GM18499 (cell line): ENCODE data around the gene FHIT.
"Not testable (repeated sequence)": the region's sequence is repeated elsewhere in the genome, so short reads cannot be mapped to it uniquely, and the experiment has no call there.

Source experiments
- ATAC-seq: cut with Tn5 transposase; IDR thresholded peaks from one replicate; pipeline ENCODE4 v1.9.1; 2021; ENCODE audit warnings: moderate number of reproducible peaks; ENCODE audit not compliant: insufficient read depth, unreplicated experiment

FHIT gene

DNA sequence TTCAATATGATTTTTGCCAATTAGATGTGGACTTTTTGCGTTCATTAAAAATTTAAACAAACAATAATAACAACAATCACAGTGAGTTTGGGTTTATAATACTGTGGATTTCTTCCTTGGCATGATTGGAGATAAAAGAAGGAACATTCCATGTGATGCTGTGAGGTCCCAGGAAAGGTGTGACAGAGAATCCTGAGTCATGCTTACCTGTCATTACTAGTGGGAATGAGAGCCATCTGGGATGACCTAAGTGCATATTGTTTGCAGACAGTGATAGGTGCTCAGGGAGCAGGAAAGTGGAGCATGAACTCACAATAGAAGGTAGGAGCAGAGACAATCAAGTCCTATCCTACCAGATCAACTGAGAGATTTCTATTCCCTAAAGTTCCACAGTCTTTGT, 1434.9 kb downstream of the FHIT start:
- no peak for ATAC-seq

- ATAC-seq = no peak
These were observed 1438.1 kb downstream of the FHIT start for GRCh38 chr3:59813148-59813538.

DNA sequence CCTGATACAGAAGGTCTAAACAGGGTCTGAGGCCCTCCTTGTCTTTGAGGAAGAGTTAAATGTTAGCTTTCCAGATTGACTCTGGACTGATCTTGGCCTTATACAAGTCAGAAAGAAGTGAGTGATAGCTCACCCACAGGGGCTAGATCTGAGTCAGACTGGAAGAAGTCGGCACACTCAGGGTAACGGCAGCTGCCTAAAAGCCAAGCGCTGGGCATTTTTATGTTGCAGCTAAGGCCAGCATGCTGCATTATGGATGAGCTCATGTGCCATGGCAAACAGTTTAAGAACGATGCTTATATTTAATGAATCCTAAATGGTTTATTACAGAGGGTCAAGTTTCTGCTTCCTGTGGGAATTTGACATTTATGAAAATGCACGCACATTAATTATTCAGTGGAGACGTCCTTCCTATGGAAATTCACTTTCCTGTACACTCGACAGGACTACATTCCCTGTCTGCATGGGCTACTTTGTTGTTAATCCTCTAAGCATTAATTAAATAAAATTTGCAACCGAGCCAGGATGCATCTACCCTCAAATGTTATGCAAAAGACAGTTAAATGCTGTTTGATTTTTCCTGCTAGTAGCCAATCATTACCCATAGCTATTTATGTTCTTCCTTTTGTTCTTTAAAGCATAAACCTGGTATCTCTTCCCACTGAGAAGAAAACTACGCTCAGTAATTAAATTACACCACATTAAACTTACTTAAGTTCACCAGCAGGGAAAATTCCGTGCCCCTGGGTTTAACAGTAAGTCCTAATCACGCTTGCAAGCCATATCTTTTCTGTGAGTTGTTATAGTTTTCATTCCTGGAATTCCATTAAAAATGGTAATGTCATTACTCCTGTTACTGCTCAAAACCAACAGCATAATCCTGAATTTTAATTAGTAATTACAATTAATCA, 1438.8 kb downstream of the FHIT start:
- ATAC-seq = no peak

- ATAC-seq = no peak
These were observed 1440.1 kb downstream of the FHIT start for GRCh38 chr3:59811160-59811559.

GRCh38 chr3:59810606-59811005, 1440.6 kb downstream of the FHIT start:
- no peak for ATAC-seq

GRCh38 chr3:59809710-59810444, 1441.4 kb downstream of the FHIT start:
- no peak for ATAC-seq

- no peak for ATAC-seq
These were observed 1442.2 kb downstream of the FHIT start for GRCh38 chr3:59809016-59809415.

DNA sequence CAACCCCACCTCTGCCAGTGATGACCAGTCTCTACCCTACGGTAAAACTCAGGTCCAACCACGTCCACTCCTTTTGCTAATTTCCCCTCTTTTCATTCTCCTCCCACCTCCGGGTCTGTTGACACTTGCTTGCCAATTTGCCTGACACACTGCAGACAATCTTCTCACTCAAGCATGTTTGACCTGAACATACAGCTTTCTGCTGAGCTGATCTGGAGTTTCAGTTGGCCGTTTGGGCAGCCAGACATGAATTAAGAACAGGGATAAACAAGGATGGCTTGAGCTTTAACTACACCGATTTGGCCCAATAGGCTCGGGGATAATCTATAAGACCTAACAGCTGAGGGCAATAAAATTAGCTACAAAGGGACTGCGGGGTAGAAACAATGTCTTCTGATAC, 1442.8 kb downstream of the FHIT start:
- no peak for ATAC-seq

DNA sequence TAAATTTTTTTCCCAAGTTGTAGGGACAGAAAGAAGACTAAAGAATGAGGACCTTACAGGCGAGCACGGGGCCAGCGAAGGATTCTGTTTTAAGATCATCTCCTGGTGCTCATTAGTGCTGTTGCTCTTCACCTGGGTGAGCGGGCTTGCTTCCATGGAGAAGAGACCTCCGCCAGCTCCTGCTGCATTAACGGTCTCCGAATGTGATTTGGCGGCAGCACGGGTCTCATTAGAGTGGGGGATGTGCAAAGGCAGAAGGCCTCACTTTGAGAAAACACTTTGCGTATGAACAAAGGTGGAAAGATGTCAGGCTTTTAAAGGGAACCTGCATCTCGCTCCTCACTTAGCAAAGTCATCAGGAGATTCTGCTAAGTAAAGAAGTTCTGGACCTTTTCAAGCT, 1448.0 kb downstream of the FHIT start:
- no peak for ATAC-seq

GRCh38 chr3:59802453-59802852, 1448.8 kb downstream of the FHIT start:
- ATAC-seq = not testable (repeated sequence)

- no peak for ATAC-seq
These were observed 1449.2 kb downstream of the FHIT start for GRCh38 chr3:59802045-59802444.

GRCh38 chr3:59800481-59800880, 1450.8 kb downstream of the FHIT start:
- ATAC-seq = no peak

- no peak for ATAC-seq
These were observed 1452.7 kb downstream of the FHIT start for GRCh38 chr3:59798372-59799086.

GRCh38 chr3:59797533-59797932, 1453.7 kb downstream of the FHIT start:
- ATAC-seq = no peak

GRCh38 chr3:59796456-59796855, 1454.8 kb downstream of the FHIT start:
- ATAC-seq = no peak

DNA sequence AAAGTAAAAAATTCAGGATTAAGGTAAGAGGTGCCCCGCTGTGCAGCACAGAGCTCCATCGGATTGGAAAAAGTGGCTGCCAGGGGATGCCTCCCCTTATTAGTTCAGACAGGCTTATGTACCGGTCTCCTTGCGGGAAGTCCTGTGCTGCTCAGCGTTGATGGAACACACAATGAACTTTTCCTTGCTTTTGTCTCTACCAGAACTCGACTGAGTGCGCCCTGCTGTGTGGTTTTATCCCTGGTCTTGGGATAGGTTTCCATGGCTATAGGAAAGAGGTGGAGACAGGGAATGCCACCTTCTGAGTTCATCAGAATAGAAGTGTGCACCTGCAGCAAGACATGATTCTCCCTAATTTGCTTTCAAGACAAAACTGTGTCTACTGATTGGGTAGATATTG, 1455.5 kb downstream of the FHIT start:
- ATAC-seq = no peak

GRCh38 chr3:59793976-59794375, 1457.3 kb downstream of the FHIT start:
- ATAC-seq = no peak

DNA sequence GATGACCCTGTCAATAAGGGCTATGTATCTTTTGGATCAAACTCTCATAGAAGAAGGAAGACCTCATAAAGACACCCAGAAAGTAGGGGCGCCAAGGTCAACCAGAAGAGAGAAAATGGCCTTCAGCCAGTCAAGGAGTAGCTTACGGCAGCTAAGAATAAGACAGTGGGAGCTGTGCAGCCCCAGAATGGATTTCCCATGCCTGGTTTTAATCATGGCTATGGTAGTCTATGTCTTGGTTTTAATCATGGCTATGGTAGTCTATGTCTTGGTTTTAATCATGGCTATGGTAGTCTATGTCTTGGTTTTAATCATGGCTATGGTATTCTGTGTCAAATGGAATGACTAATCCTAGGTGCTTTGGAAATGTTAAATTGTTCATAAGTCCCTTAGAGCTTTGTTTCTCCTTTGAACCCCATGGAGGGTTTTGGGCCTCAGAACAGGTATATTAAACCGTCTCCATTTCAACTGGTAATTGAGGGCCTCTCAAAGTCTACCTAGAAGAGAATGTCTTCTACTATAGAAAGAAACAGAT, 1459.4 kb downstream of the FHIT start:
- ATAC-seq = no peak

GRCh38 chr3:59790241-59790640, 1461.0 kb downstream of the FHIT start:
- ATAC-seq = no peak

DNA sequence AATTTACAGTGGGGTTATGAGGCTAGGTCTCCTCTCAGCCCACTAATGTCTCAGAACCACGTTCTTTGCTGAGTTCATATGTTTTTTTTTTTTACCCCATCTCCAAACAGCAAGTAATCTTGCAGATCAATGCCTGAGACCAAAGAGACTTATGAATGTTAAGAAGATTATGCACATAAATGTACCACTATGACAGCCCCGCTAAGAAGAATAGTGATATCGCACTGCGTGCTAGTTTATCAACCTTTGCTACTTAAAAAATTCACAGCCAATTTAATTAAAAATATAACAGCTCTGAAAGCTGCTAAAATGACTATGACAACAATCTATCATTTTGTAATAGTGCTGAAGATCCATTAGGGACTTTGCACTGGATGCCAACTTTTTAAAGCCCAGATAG, 1462.5 kb downstream of the FHIT start:
- ATAC-seq = no peak

GRCh38 chr3:59788133-59788532, 1463.1 kb downstream of the FHIT start:
- ATAC-seq = no peak
